Breast epithelium (tissue), 4 donors: ENCODE data around the gene PLET1. TPM values are rescaled to one million over a fixed set of nuclear protein-coding genes. Genes with fewer than 3 reads are reported as not detected.
A peak's percentile ranks its signal among the peaks of the same experiment; 100 is the strongest.

ENCODE experiments used
- DNase-seq, 2 donors: peaks; one replicate each; pipeline ENCODE4 v3.0.0-alpha.2; 2019; ENCODE audit warnings: low spot score in 2 of 2
- H3K27ac ChIP-seq, 2 donors: fragments of 200-600 bp; sonication (generic) in 1 of 2; one replicate each; pipeline ENCODE4 v1.5.1; 2016 to 2019; ENCODE audit warnings: mild to moderate bottlenecking in 1 of 2
- H3K27me3 ChIP-seq, 2 donors: fragments of 200-600 bp; sonication (generic) in 1 of 2; one replicate each; pipeline versions ENCODE4 v1.5.1 to v1.6.0; 2017 to 2019; ENCODE audit warnings: control low read depth in 1 of 2, mild to moderate bottlenecking in 1 of 2
- H3K36me3 ChIP-seq: fragments of 200-600 bp; one replicate; pipeline ENCODE4 v1.5.1; 2019
- H3K4me1 ChIP-seq, 2 donors: fragments of 200-600 bp; sonication (generic); one replicate each; pipeline ENCODE4 v1.5.1; 2016 to 2019; ENCODE audit warnings: control low read depth in 1 of 2
- H3K4me3 ChIP-seq, 3 donors: fragments of 200-600 bp; sonication (generic); 1 replicate in 2 of 3; 2 replicates in 1 of 3; pipeline ENCODE4 v1.5.1; 2016 to 2019; ENCODE audit warnings: mild to moderate bottlenecking in 3 of 3, moderate library complexity in 2 of 3
- H3K9me3 ChIP-seq, 2 donors: fragments of 200-600 bp; sonication (generic) in 1 of 2; one replicate each; pipeline ENCODE4 v1.5.1; 2016 to 2019; ENCODE audit warnings: control low read depth in 1 of 2
- CTCF ChIP-seq, 3 donors: fragments of 450-650 bp; IDR thresholded peaks; one replicate each; pipeline ENCODE4 v1.5.1; 2016 to 2017; ENCODE audit warnings: antibody characterized with exemption in 3 of 3, mild to moderate bottlenecking in 3 of 3, moderate library complexity in 3 of 3
- POLR2A ChIP-seq: fragments of 450-650 bp; IDR thresholded peaks from one replicate; pipeline ENCODE4 v1.6.1; 2016; ENCODE audit warnings: antibody characterized with exemption, mild to moderate bottlenecking, moderate library complexity
- POLR2AphosphoS5 ChIP-seq, 3 donors: sonication (generic); formaldehyde crosslinking; IDR thresholded peaks; one replicate each; pipeline ENCODE4 v1.6.1; 2017; ENCODE audit warnings: antibody characterized with exemption in 3 of 3
- intact Hi-C: fragments of 100-400 bp; cut with DNase I; formaldehyde crosslinking; loops from one replicate; pipeline ENCODE4 v1.15.1; 2023; ENCODE audit warnings: low total_unique reads
- total RNA-seq, 3 donors: library from RNA; depleted of rRNA; stranded (reverse); fragments of >200 nt; gene quantifications; one replicate each; pipeline ENCODE4 v1.1.0, GENCODE V29; 2016

The PLET1 gene
- total RNA-seq, 3 donors from 2014 or later, result not detected

DNA sequence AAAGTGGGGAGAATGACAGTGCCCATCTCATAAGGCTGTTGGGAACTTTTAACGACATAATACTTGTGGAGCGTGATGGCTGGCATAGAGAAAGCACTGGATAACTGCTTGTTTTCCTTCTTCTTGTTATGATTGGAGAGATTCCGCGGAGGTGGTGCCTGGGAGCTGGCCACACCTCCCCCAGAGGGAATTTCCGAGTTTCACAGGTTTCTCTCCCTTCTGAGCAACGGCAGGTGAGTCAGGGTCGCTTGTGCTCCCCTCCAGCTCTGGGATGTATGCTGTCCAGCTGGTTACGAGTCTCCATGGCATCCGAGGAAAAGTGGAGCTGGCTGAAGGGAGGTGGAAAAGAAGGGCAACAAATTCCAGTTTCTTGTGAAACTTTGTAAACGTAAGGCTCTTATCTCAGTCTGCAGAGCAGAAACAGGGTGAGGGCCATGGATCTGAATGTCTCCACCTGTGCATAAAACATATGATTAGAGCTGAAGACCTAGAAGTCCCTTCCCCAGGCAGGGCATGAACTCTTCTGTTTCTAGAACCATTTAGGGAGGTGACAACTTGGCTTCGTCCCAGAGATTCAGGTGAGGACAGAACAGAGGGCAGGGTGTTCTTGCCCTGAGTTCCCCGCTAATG, 10.0 kb upstream of the PLET1 start:
- Histone ChIP-seq H3K36me3 (no peaks in the 10 kb centered on the region), H3K9me3 (no peaks in the 10 kb centered on the region), H3K4me1 (no peaks in the 10 kb centered on the region), H3K27ac (no peak overlapping the region), H3K4me3 (peak overlapping the region in 1 of 3 donors; percentile 13), H3K27me3 (no peaks in the 10 kb centered on the region)
- DNase-seq, result no peak
- intact Hi-C loops, result no loop called here
- TF ChIP-seq POLR2A, result no peak
- TF ChIP-seq POLR2AphosphoS5 (IDR thresholded peaks at IDR 0.05), result no peak
- TF ChIP-seq CTCF (IDR thresholded peaks at IDR 0.05), result no peak

GRCh38 chr11:112269139-112269538, 8.5 kb upstream of the PLET1 start:
- intact Hi-C loops, result no loop called here
- TF ChIP-seq CTCF (IDR thresholded peaks at IDR 0.05) (no peak), POLR2AphosphoS5 (IDR thresholded peaks at IDR 0.05) (no peak), POLR2A (no peak)
- H3K4me1 ChIP-seq, result no peaks in the 10 kb centered on the region
- no peaks in the 10 kb centered on the region for H3K9me3 ChIP-seq
- H3K36me3 ChIP-seq, result no peaks in the 10 kb centered on the region
- H3K27ac ChIP-seq, result no peak overlapping the region
- no peak overlapping the region for H3K4me3 ChIP-seq
- DNase-seq, result no peak
- no peaks in the 10 kb centered on the region for H3K27me3 ChIP-seq

DNA sequence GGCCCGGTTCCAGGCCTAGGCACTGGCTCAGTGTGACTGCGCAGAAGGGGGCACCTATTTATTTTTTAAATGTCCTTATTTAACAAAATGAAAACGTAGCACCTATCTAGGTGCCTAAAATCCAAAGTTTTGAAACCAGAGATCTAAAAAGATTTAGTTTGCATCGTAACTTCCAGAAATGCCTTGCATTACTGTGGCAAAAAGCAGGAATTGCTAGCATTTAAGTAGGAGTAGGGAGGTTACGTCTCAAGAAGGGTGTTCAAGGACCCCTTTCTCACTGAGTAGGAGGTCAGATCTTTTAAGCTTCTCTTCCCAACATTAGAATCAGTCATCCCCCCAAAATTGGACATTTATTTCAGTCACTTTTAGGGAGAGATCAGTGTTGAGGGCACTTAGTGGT, 7.7 kb upstream of the PLET1 start:
- Histone ChIP-seq H3K27ac (no peak overlapping the region), H3K4me1 (no peaks in the 10 kb centered on the region), H3K4me3 (no peak overlapping the region), H3K27me3 (no peaks in the 10 kb centered on the region), H3K9me3 (no peaks in the 10 kb centered on the region), H3K36me3 (no peaks in the 10 kb centered on the region)
- intact Hi-C loops, result no loop called here
- DNase-seq, result no peak
- TF ChIP-seq CTCF (IDR thresholded peaks at IDR 0.05), result no peak
- TF ChIP-seq POLR2AphosphoS5 (IDR thresholded peaks at IDR 0.05), result no peak
- TF ChIP-seq POLR2A, result no peak

DNA sequence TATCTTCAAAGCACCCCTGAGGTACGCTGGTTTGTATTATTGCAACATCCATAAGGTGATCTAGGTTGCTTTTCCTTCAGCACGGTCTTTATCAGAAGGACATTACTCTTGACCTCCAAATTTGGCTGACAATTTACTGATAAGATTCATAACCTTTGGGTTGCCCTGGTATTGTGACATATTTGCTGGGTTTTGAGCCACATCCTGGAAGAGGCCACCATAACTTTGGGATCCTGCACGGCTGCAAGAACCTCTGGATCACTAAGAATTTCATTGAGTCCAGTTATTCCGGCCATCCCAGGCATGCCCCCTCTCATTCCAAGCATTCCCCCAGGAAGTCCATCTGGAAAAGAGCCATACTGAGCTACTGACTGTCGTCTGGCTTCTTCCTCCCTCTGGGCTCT, 6.5 kb upstream of the PLET1 start:
- intact Hi-C loops, result no loop called here
- Histone ChIP-seq H3K4me3 (no peak overlapping the region), H3K36me3 (no peaks in the 10 kb centered on the region), H3K9me3 (no peaks in the 10 kb centered on the region), H3K4me1 (no peaks in the 10 kb centered on the region), H3K27ac (no peak overlapping the region), H3K27me3 (no peaks in the 10 kb centered on the region)
- no peak for DNase-seq
- TF ChIP-seq CTCF (IDR thresholded peaks at IDR 0.05) (no peak), POLR2A (no peak), POLR2AphosphoS5 (IDR thresholded peaks at IDR 0.05) (no peak)

GRCh38 chr11:112266410-112266778, 5.7 kb upstream of the PLET1 start:
- Histone ChIP-seq H3K36me3 (no peaks in the 10 kb centered on the region), H3K27ac (no peak overlapping the region), H3K4me1 (no peaks in the 10 kb centered on the region), H3K9me3 (no peaks in the 10 kb centered on the region), H3K4me3 (no peak overlapping the region), H3K27me3 (no peaks in the 10 kb centered on the region)
- no peak for TF ChIP-seq POLR2AphosphoS5 (IDR thresholded peaks at IDR 0.05)
- no peak for TF ChIP-seq POLR2A
- no peak for TF ChIP-seq CTCF (IDR thresholded peaks at IDR 0.05)
- no peak for DNase-seq
- intact Hi-C loops, result no loop called here
